Caco-2 (cell line): ENCODE data around the gene FAM78A. TPM values are rescaled to one million over a fixed set of nuclear protein-coding genes. Genes with fewer than 3 reads are reported as not detected.

Experiments
- BruUV-seq: library from RNA; stranded (reverse); fragments of 400-500 nt; replicated peaks from 2 replicates; lab custom pipeline; 2021; lab: Mats Ljungman, UMichigan
- CTCF ChIA-PET: fragments of 300-600 bp; sonication (Branson Sonifier 250); formaldehyde crosslinking; loops from one replicate; lab custom pipeline; 2022; ENCODE audit warnings: antibody characterized with exemption; lab: Charles Lee
- POLR2A ChIA-PET: fragments of 300-600 bp; sonication (Branson Sonifier 250); formaldehyde crosslinking; loops from one replicate; lab custom pipeline; 2022; ENCODE audit warnings: antibody characterized with exemption; lab: Charles Lee
- DNase-seq, 2 experiments: peaks; one replicate each; pipeline versions ENCODE4 v3.0.0 to v3.0.0-alpha.2; 2020 to 2022
- H3K27me3 ChIP-seq: replicated peaks from 2 replicates; pipeline ENCODE4 v1.6.0; 2011; ENCODE audit warnings: low read length; ENCODE audit not compliant: control insufficient read depth, insufficient read depth
- H3K36me3 ChIP-seq: 2 replicates; pipeline ENCODE4 v1.5.1; 2011; ENCODE audit warnings: low read length; ENCODE audit not compliant: control insufficient read depth, insufficient read depth
- H3K4me1 ChIP-seq: fragments of 250-450 bp; sonication (Bioruptor Pico); 2 replicates; pipeline ENCODE4 v1.5.1; 2020; ENCODE audit warnings: mild to moderate bottlenecking
- H3K4me3 ChIP-seq: 2 replicates; pipeline ENCODE4 v1.5.1; 2011; ENCODE audit warnings: low read depth, mild to moderate bottlenecking, control low read depth, low read length
- H3K9me3 ChIP-seq: fragments of 250-450 bp; sonication (Bioruptor Pico); 2 replicates; pipeline ENCODE4 v1.5.1; 2020; ENCODE audit warnings: mild to moderate bottlenecking, moderate library complexity
- H3K27ac Mint-ChIP-seq: one replicate; pipeline ENCODE4 v1.8.0; 2022; ENCODE audit warnings: mixed read lengths; ENCODE audit not compliant: unreplicated experiment
- H3K27me3 Mint-ChIP-seq: one replicate; pipeline ENCODE4 v1.8.0; 2022; ENCODE audit warnings: mixed read lengths; ENCODE audit not compliant: insufficient read depth, unreplicated experiment
- H3K36me3 Mint-ChIP-seq: one replicate; pipeline ENCODE4 v1.8.0; 2022; ENCODE audit warnings: mild to moderate bottlenecking, mixed read lengths; ENCODE audit not compliant: insufficient read depth, unreplicated experiment
- H3K4me1 Mint-ChIP-seq: one replicate; pipeline ENCODE4 v1.8.0; 2022; ENCODE audit warnings: low read depth, mixed read lengths; ENCODE audit not compliant: unreplicated experiment
- H3K4me3 Mint-ChIP-seq: one replicate; pipeline ENCODE4 v1.8.0; 2022; ENCODE audit warnings: mild to moderate bottlenecking, moderate library complexity, mixed read lengths; ENCODE audit not compliant: unreplicated experiment
- H3K9me3 Mint-ChIP-seq: one replicate; pipeline ENCODE4 v1.8.0; 2022; ENCODE audit warnings: mixed read lengths; ENCODE audit not compliant: unreplicated experiment
- CTCF ChIP-seq, 2 experiments: fragments of 200-600 bp in 1 of 2; IDR thresholded peaks; 1 replicate in 1 of 2; 2 replicates in 1 of 2; pipeline versions ENCODE4 v1.5.1 to v1.8.0; 2011 to 2022; ENCODE audit warnings: antibody characterized with exemption in 1 of 2, control low read depth in 1 of 2, inconsistent platforms in 1 of 2, low read depth in 1 of 2, low read length in 1 of 2, mild to moderate bottlenecking in 1 of 2, moderate library complexity in 1 of 2; ENCODE audit not compliant: insufficient read depth in 1 of 2, severe bottlenecking in 1 of 2, unreplicated experiment in 1 of 2
- intact Hi-C: fragments of 100-400 bp; cut with micrococcal nuclease; formaldehyde crosslinking; loops from one replicate; pipeline ENCODE4 v1.10.0; 2022; ENCODE audit not compliant: unreplicated experiment
- total RNA-seq: library from RNA; stranded (reverse); gene quantifications from 2 replicates; pipeline ENCODE4 v1.2.3, GENCODE V29; 2022

The FAM78A gene
- total RNA-seq, 1 experiment from 2014 or later, result 0.70 TPM

GRCh38 chr9:131320031-131320685 lies 43.8 kb upstream of the FAM78A start:
- ChIA-PET POLR2A (no interaction called here), CTCF (interaction anchor here (0.7 to 1.9 kb wide), 2 partner anchors 16 to 19 kb away, joined by 3 to 5 read pairs; no protein-coding TSS in a partner anchor)
- Mint-ChIP-seq H3K27me3 (no peaks in the 10 kb centered on the region), H3K36me3 (no peaks in the 10 kb centered on the region), H3K4me3 (no peak overlapping the region), H3K27ac (no peak overlapping the region), H3K4me1 (peaks cover 21% of the 10 kb centered on the region), H3K9me3 (no peaks in the 10 kb centered on the region)
- Histone ChIP-seq H3K4me1 (peaks cover 46% of the 10 kb centered on the region), H3K27me3 (no peaks in the 10 kb centered on the region), H3K4me3 (no peak overlapping the region), H3K36me3 (no peaks in the 10 kb centered on the region), H3K9me3 (no peaks in the 10 kb centered on the region)
- peak in 1 of 2 experiments; percentile 62 for DNase-seq
- no TSS peak for BruUV-seq
- no peak for TF ChIP-seq CTCF (IDR thresholded peaks at IDR 0.05; ENCODE audit: insufficient read depth in 1 of 2, low read depth in 1 of 2, low read length in 1 of 2, severe bottlenecking in 1 of 2, unreplicated experiment in 1 of 2)
- intact Hi-C loops, result no loop called here

- no peak overlapping the region for H3K27ac Mint-ChIP-seq
Observed at GRCh38 chr9:131319486-131319885, 43.2 kb upstream of the FAM78A start.

More at GRCh38 chr9:131319486-131319885, 43.2 kb upstream of the FAM78A start:
- H3K4me1 Mint-ChIP-seq, result peaks cover 21% of the 10 kb centered on the region
- no TSS peak for BruUV-seq
- POLR2A ChIA-PET, result no interaction called here
- H3K4me3 ChIP-seq, result no peak overlapping the region
- TF ChIP-seq CTCF (IDR thresholded peaks at IDR 0.05; ENCODE audit: insufficient read depth in 1 of 2, low read depth in 1 of 2, low read length in 1 of 2, severe bottlenecking in 1 of 2, unreplicated experiment in 1 of 2), result no peak
- DNase-seq, result peak in 1 of 2 experiments; percentile 32
- no peaks in the 10 kb centered on the region for H3K9me3 ChIP-seq
- no peaks in the 10 kb centered on the region for H3K36me3 ChIP-seq
- peaks cover 40% of the 10 kb centered on the region for H3K4me1 ChIP-seq
- intact Hi-C loops, result no loop called here
- H3K9me3 Mint-ChIP-seq, result no peaks in the 10 kb centered on the region
- H3K27me3 ChIP-seq, result no peaks in the 10 kb centered on the region
- no peaks in the 10 kb centered on the region for H3K27me3 Mint-ChIP-seq
- no peaks in the 10 kb centered on the region for H3K36me3 Mint-ChIP-seq
- CTCF ChIA-PET, result interaction anchor here (0.7 to 1.9 kb wide), 2 partner anchors 17 to 18 kb away, joined by 3 to 5 read pairs; no protein-coding TSS in a partner anchor
- H3K4me3 Mint-ChIP-seq, result no peak overlapping the region
